Tibial nerve (tissue), 4 donors: ENCODE measurements around the gene C1QTNF4. TPM values are rescaled to one million over a fixed set of nuclear protein-coding genes. Genes with fewer than 3 reads are reported as not detected.

Experiments used
- DNase-seq, 2 donors: peaks; one replicate each; pipeline ENCODE4 v3.0.0-alpha.2; 2019; ENCODE audit warnings: low spot score in 2 of 2
- H3K27ac ChIP-seq, 4 donors: fragments of 200-600 bp; sonication (generic) in 3 of 4; one replicate each; pipeline ENCODE4 v1.5.1; 2017 to 2019; ENCODE audit warnings: mild to moderate bottlenecking in 1 of 4
- H3K27me3 ChIP-seq, 2 donors: fragments of 200-600 bp; sonication (generic) in 1 of 2; one replicate each; pipeline versions ENCODE4 v1.5.1 to v1.6.0; 2017 to 2019
- H3K36me3 ChIP-seq, 3 donors: fragments of 200-600 bp; sonication (generic); one replicate each; pipeline ENCODE4 v1.5.1; 2018 to 2019
- H3K4me1 ChIP-seq, 4 donors: fragments of 200-600 bp; sonication (generic) in 3 of 4; one replicate each; pipeline ENCODE4 v1.5.1; 2017 to 2019
- H3K4me3 ChIP-seq, 4 donors: fragments of 200-600 bp; sonication (generic) in 3 of 4; one replicate each; pipeline ENCODE4 v1.5.1; 2017 to 2019; ENCODE audit warnings: mild to moderate bottlenecking in 1 of 4, moderate library complexity in 1 of 4
- H3K9me3 ChIP-seq, 4 donors: fragments of 200-600 bp; sonication (generic) in 3 of 4; one replicate each; pipeline ENCODE4 v1.5.1; 2017 to 2019
- CTCF ChIP-seq, 5 experiments: fragments of 200-600 bp in 3 of 5; fragments of 450-650 bp in 2 of 5; sonication (generic) in 3 of 5; IDR thresholded peaks; one replicate each; pipeline ENCODE4 v1.5.1; 2016 to 2019; ENCODE audit warnings: antibody characterized with exemption in 5 of 5, mild to moderate bottlenecking in 3 of 5, moderate library complexity in 2 of 5
- EP300 ChIP-seq, 2 donors: sonication (generic); formaldehyde crosslinking; IDR thresholded peaks; one replicate each; pipeline ENCODE4 v1.6.1; 2017; ENCODE audit warnings: antibody characterized with exemption in 2 of 2, mild to moderate bottlenecking in 1 of 2
- POLR2A ChIP-seq, 2 donors: fragments of 450-650 bp; IDR thresholded peaks; one replicate each; pipeline ENCODE4 v1.6.1; 2017; ENCODE audit warnings: antibody characterized with exemption in 2 of 2, mild to moderate bottlenecking in 2 of 2, moderate library complexity in 2 of 2
- WGBS, 2 donors: methylation state at CpG; one replicate each; pipeline ENCODE4 v1.1.5; 2018; 5-methylcytosine and 5-hydroxymethylcytosine counted together
- total RNA-seq, 4 donors: library from RNA; depleted of rRNA; stranded (reverse); fragments of >200 nt; gene quantifications; one replicate each; pipeline ENCODE4 v1.1.0, GENCODE V29; 2016

The C1QTNF4 gene
- total RNA-seq, 4 donors from 2014 or later: 6.9 to 13.2 (median 9.2) TPM

GRCh38 chr11:47577460-47578041 lies 16.7 kb downstream of the C1QTNF4 start:
- TF ChIP-seq EP300 (IDR thresholded peaks at IDR 0.05) (no peak), CTCF (IDR thresholded peaks at IDR 0.05) (no peak), POLR2A (IDR thresholded peaks at IDR 0.05) (no peak)
- H3K27me3 ChIP-seq: no peaks in the 10 kb centered on the region
- H3K4me1 ChIP-seq: peaks cover 0 to 50% (median 27%) of the 10 kb centered on the region in 4 donors
- H3K4me3 ChIP-seq: peak overlapping the region in 2 of 4 donors; percentile 77 to 95
- no peak for DNase-seq
- peaks cover 3 to 76% (median 4%) of the 10 kb centered on the region in 3 donors for H3K36me3 ChIP-seq
- WGBS, 2 donors: 56 to 65% methylated on average over 13 of the region's 13 CpGs
- peak overlapping the region in 2 of 4 donors; percentile 89 to 95 for H3K27ac ChIP-seq
- H3K9me3 ChIP-seq: no peaks in the 10 kb centered on the region

GRCh38 chr11:47573321-47573720 lies 20.9 kb downstream of the C1QTNF4 start:
- DNase-seq: no peak
- no peak overlapping the region for H3K4me3 ChIP-seq
- H3K4me1 ChIP-seq: peaks cover 0 to 42% (median 15%) of the 10 kb centered on the region in 4 donors
- WGBS, 2 donors: 82 to 87% methylated on average over 11 of the region's 11 CpGs
- H3K9me3 ChIP-seq: no peaks in the 10 kb centered on the region
- H3K27ac ChIP-seq: no peak overlapping the region
- H3K27me3 ChIP-seq: no peaks in the 10 kb centered on the region
- TF ChIP-seq POLR2A (IDR thresholded peaks at IDR 0.05) (no peak), CTCF (IDR thresholded peaks at IDR 0.05) (no peak), EP300 (IDR thresholded peaks at IDR 0.05) (no peak)
- H3K36me3 ChIP-seq: peaks cover 3 to 90% (median 8%) of the 10 kb centered on the region in 3 donors

- Histone ChIP-seq H3K4me3 (no peak overlapping the region), H3K36me3 (peaks cover 3 to 93% (median 8%) of the 10 kb centered on the region in 3 donors), H3K27ac (peak overlapping the region in 2 of 4 donors; percentile 17 to 54), H3K4me1 (peaks cover 0 to 37% (median 10%) of the 10 kb centered on the region in 4 donors), H3K9me3 (no peaks in the 10 kb centered on the region), H3K27me3 (no peaks in the 10 kb centered on the region)
- TF ChIP-seq POLR2A (IDR thresholded peaks at IDR 0.05) (no peak), CTCF (IDR thresholded peaks at IDR 0.05) (no peak), EP300 (IDR thresholded peaks at IDR 0.05) (no peak)
- WGBS, 2 donors: 36 to 52% methylated on average over 4 to 8 of the region's 8 CpGs
- no peak for DNase-seq
Measured at GRCh38 chr11:47572715-47573255, 21.4 kb downstream of the C1QTNF4 start.

- peaks cover 0 to 32% (median 3%) of the 10 kb centered on the region in 4 donors for H3K4me1 ChIP-seq
- H3K27me3 ChIP-seq: no peaks in the 10 kb centered on the region
- DNase-seq: no peak
- H3K9me3 ChIP-seq: no peaks in the 10 kb centered on the region
- 64 to 71% methylated on average over 1 of the region's 1 CpG for WGBS, 2 donors
- no peak for TF ChIP-seq EP300 (IDR thresholded peaks at IDR 0.05)
- TF ChIP-seq CTCF (IDR thresholded peaks at IDR 0.05): no peak
- no peak for TF ChIP-seq POLR2A (IDR thresholded peaks at IDR 0.05)
- no peak overlapping the region for H3K4me3 ChIP-seq
- no peak overlapping the region for H3K27ac ChIP-seq
- peaks cover 3 to 85% (median 8%) of the 10 kb centered on the region in 3 donors for H3K36me3 ChIP-seq
Measured at GRCh38 chr11:47571895-47572294, 22.3 kb downstream of the C1QTNF4 start.

GRCh38 chr11:47571357-47571729 lies 22.9 kb downstream of the C1QTNF4 start:
- 84% methylated on average over 4 of the region's 4 CpGs for WGBS, 2 donors
- Histone ChIP-seq H3K9me3 (no peaks in the 10 kb centered on the region), H3K4me3 (no peak overlapping the region), H3K4me1 (peaks cover 0 to 32% (median 5%) of the 10 kb centered on the region in 4 donors), H3K36me3 (peaks cover 3 to 80% (median 8%) of the 10 kb centered on the region in 3 donors), H3K27me3 (no peaks in the 10 kb centered on the region), H3K27ac (no peak overlapping the region)
- DNase-seq: no peak
- TF ChIP-seq POLR2A (IDR thresholded peaks at IDR 0.05): no peak
- no peak for TF ChIP-seq CTCF (IDR thresholded peaks at IDR 0.05)
- no peak for TF ChIP-seq EP300 (IDR thresholded peaks at IDR 0.05)
